Left ventricle myocardium superior (tissue), 1 donor: ENCODE measurements around the gene RBM19. TPM values are rescaled to one million over a fixed set of nuclear protein-coding genes. Genes with fewer than 3 reads are reported as not detected.

Experiments used
- ATAC-seq: fragments of 200-7000 bp; cut with Tn5 transposase; one replicate; pipeline ENCODE4 v1.9.1; 2020; ENCODE audit warnings: mild to moderate bottlenecking, moderate library complexity
- DNase-seq: peaks from one replicate; pipeline ENCODE4 v3.0.0-alpha.2; 2020
- intact Hi-C: fragments of 100-400 bp; cut with micrococcal nuclease; formaldehyde crosslinking; loops from one replicate; pipeline ENCODE4 v1.11.0; 2022
- total RNA-seq: library from RNA; stranded (reverse); fragmentation: NEBNext Ultra II Directional; extraction: Animal tissue kit (Norgen Biotek cat#: 25700); gene quantifications from one replicate; pipeline ENCODE4 v1.2.1, GENCODE V29; 2021
- donor health status: DM: no; HTN: yes; CAD: no; lungs with severe emphysema.

The RBM19 gene
- total RNA-seq, 1 donor from 2014 or later = 19.8 TPM

- intact Hi-C loops = no loop called here
- no peak for DNase-seq
- ATAC-seq = no peak
Observed at GRCh38 chr12:113938471-113938870, 27.7 kb downstream of the RBM19 start.

DNA sequence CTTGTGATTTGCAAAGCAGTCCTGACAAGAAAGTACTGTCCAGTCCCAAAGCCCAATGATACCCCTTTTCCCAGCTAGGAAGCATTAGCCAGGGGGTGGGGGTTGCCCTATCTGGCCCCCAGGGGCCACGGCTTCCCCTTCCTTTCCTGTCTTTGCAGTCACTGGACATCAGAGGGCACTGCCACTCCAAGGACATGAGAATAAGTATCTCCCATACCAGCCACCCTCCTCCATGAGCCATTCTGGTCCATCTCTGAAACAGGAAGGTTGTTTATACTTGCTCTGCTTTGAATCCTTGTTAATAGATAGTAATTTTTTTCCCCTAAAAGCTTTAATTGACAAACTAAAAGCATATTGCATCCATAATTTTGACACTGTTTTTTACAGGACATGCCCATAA, 29.7 kb downstream of the RBM19 start:
- ATAC-seq = no peak
- intact Hi-C loops = no loop called here
- no peak for DNase-seq

DNA sequence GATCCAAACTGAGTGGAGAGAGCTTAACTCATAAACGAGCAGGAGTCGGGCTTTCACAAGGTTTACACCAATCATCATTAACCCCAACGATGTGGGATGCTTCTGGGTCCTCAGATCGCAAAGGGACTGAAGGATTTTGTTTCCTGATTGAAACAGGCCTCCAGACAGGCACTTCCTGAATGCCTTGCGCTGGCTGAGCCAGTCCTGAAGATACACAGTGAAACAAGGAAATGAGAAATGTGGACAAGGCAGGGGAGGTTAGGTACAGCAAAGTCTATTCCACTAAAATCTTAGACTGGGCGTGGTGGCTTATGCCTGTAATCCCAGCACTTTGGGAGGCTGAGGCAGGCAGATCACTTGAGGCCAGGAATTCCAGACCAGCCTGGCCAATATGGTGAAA, 30.7 kb downstream of the RBM19 start:
- ATAC-seq (no peak), DNase-seq (no peak)
- intact Hi-C loops = no loop called here

DNA sequence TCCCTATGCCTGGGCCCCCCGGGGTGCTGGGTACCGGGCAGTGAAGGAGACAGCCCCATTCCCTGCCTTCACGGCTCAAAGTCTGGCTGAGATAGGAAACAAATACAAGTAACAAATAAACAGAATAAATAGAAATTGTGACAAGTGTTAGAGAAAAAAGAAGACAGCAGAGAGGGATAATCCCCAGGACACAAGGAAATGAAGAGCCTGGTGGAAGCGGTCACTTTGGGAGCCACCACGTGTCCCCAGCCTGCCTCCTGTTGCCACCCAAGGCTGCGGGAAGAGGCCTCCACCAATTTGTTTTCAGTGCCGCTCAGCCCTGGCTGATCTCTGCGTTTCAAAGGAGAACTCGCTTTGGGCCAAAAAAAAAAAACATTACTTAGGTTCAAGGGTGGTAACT, 31.2 kb downstream of the RBM19 start:
- no peak for DNase-seq
- no peak for ATAC-seq
- intact Hi-C loops = no loop called here

DNA sequence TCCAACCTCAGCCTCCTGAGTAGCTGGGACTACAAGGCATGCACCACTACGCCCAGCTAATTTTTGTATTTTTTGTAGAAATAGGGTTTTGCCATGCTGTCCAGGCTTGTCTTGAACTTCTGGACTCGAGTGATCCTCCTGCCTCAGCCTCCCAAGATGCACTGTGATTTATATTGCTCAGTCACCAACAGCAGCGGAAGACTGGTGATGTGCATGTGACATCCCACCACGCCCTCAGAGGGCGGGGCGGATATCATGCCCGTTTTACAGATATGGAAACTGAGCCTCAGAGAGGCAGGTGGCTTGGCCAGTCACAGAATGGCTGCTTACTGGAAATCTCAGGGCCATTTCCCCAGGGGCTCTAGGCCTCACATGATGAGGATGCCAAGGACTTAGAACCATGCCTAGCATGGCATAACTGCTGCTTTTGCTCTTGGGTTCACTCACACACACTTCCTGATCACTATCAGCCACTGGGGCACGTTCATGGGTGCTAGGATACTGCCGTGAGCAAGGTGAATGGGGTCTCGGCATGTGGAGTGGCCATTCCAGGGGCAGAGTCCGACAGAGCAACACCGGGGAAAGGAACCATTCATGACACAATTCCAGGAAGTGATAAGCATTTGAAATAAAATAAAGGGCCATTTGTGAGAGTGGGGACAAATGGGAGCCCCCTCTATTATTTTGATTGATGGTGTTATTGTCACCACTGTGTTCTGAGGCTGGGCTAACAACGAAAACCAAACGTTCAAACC, 31.9 kb downstream of the RBM19 start:
- no peak for ATAC-seq
- no peak for DNase-seq
- intact Hi-C loops = no loop called here

DNA sequence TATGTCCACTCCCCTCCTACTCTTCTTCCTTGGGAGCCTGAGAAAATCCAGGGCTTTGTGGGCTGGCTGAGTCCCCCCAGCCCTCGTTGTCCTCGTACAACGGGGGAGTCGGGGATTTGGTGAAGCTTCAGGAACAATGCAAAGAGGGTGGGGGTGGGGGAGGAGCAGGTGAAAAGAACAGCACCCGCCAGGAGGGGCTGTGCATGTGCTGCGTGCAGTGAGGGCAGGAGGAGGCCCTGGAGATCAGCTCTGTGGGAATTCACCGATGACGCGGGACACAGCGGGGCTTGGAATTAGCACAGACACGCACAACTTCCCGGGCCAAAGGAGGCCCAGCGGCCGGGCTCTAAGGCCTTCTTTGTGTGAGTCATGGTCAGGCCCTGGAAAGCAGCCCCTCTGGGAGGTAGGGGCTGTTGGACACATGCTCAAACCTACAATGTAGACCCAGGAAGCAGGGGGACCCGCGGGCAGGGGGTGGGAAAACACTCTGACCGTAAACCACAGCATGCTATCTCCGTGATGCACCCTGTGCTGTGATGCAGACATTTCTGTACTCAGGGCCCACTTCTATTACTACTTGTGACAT, 32.8 kb downstream of the RBM19 start:
- intact Hi-C loops = no loop called here
- peak; percentile 45 for DNase-seq
- ATAC-seq = peak; percentile 58

DNA sequence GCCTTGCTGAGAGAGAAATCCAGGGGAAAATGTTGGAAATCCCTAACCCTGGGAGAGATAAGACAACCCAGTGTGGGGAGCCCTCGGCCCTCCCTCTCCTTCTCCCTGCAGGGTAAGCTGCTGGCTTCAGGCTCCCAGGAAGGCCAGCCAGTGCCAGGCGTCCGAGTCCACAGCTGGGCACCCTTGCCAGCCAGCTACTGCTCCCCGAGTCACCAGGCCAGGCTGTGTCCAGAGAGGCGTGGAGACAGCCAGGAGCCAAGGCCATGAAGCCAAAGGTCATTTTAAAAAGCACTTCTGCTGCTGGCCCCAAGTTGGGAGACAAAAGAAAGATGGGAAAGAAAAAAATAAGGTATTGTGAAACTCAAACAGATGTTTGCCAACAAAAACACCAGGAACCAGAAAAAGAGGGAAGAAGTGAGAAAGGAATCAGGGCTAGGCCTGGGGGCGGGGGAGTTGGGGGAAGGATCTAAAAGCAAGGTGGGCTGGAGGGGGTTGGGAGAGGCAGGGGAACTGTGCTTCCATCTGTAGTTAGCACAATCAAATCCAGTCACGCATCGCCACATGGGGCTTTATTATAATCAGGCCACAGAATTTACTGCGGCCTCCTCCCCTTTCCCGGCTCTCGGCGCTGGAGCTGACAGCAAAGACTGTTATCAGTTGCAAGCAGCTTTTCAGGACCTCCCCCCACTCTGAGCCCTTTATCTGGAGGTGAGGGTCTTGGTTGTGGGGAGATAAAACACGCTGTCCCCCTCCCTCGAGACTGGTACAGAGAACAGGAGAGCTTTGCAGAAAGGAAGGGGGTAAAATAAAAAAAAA, 33.5 kb downstream of the RBM19 start:
- peak; percentile 40 for DNase-seq
- ATAC-seq = peak; percentile 40

DNA sequence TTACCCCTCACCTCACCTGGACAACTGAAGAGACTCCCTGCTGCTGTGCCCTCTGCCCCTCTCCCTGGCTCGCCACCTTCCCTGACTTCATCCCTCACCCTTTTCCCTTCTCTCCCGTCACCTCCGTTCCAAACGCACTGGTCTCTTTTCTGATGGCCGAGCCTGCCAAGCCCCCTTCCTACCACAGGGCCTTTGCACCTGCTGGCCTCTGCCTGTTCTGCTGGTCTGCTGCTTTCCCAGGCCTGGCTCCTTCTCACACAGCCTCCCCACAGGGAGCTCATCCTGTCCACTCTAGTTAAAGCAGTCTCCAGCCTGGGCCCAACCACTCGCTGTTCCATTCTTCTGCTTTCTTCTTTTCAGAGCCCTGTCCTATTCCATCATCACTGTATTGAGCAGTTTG, 34.6 kb downstream of the RBM19 start:
- no peak for ATAC-seq
- intact Hi-C loops = no loop called here
- no peak for DNase-seq

More for the DNA sequence above, 33.5 kb downstream of the RBM19 start:
- intact Hi-C loops = no loop called here

DNA sequence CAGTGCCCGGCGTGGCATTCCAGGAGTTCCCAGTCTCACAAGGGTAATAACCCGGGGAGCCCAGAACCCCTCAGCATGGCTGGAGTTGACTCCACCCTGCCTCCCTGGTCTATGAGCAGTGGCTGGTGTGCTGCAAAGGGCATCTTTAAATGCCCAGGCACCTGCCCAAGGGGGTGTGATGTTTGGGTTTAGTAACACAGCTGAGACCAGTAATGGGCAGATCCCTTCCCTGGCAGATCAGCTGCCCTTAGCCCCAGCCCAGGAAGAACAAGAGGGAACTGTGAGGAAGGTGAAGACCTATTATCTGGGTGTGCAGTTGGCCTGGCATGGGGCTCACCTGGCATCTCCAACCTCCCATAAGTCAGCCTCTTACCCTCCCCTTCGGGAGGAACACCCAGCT, 35.9 kb downstream of the RBM19 start:
- intact Hi-C loops = no loop called here
- ATAC-seq (no peak), DNase-seq (no peak)

GRCh38 chr12:113929312-113929989, 36.7 kb downstream of the RBM19 start:
- intact Hi-C loops = no loop called here
- DNase-seq (no peak), ATAC-seq (no peak)

GRCh38 chr12:113926788-113927187, 39.3 kb downstream of the RBM19 start:
- no peak for DNase-seq
- intact Hi-C loops = no loop called here
- ATAC-seq = no peak

DNA sequence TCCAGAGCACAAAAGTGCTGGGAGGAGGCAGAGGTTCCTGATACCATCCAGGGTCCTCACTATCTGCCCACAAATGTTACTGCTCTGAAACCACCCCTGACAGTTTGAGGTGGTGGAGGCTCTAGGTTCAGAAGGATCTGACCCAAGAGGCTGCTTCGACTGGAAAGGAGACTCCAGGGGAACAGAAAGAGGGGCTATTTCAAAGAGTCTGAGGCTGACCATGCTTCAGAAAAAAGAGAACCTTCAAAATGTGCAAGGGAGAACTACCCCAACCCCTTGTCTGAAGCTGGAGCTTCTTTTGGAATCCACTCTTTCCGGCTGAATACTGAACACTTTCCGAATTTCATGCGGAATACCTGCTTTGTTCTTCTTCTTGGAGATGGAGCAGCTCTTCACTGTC, 41.8 kb downstream of the RBM19 start:
- ATAC-seq = no peak
- DNase-seq = no peak
- intact Hi-C loops = no loop called here

DNA sequence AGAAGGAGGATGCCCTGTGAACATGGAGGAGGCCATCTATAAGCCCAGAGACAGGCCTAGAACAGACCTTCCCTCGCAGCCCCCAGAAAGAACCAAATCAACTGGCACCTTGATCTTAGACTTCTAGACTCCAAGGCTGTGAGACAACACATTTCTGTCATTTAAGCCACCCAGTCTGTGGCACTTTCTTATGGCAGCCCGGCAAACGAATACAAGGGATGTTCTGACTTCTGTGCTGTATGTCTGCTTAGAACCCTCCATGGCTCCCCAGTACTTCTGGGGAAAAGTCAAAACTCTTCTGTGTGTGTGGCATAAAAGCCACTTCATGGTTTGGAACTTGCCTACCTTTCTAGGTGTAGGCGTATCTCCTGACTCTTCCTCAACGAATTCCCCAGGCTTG, 42.9 kb downstream of the RBM19 start:
- no peak for DNase-seq
- intact Hi-C loops = no loop called here
- ATAC-seq = no peak

DNA sequence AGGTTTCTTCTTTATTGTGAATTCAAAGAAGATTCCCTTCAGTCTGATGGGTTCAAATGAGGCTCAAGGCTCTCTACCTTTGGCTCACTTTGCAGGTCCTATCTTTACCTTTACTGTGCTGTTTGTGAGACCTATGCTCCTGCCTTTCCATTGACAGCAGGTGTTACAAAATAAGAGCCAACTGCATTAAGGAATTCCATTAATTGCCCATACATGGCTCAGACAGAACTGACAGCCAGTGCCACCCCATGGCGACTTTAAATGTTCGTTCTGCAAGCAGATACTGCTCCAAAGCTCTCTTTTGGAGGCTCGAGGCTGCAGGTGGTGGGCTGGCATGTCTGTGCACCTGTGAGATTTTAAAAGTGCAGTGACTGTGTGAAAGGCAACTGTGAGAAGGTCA, 44.7 kb downstream of the RBM19 start:
- DNase-seq (no peak), ATAC-seq (no peak)
- intact Hi-C loops = no loop called here

DNA sequence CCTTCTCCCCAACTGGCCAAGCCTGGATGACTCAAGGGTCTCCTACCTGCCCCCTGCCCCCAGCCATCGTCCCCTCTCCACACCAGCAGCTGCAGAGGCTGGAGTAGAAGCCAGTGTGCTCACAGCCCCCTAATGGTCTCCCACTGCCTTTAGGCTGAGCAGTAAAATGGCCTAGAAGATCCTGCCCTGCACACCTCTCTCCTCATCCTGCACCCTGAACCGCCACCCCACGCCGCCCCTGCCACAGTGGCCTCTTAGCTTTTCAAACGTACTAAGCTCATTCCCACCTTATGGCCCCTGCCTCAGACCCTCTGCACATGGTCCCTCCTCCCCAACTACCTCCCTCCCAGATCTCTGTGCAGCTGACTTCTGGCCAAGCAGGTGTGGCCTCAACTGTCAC, 46.3 kb downstream of the RBM19 start:
- intact Hi-C loops = no loop called here
- no peak for DNase-seq
- ATAC-seq = no peak

DNA sequence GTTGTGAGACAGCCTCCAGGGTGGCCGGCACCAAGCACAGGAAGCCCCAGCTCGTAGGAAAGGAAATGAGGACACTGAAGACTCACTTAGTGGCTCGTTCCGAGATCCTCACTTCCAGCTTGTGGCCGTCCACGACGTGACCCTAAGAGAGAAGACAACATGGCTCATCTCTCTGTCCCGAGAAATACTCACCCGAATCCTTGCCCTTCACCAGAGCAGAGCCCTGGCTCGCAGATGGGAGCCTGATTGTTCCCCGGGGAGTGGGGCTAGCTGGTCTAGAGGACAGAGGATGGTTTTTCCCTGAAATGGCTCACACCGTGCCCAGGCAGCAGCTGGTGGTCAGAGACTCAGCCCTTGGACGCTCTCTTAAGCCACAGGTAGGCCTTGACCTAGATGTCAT, 47.8 kb downstream of the RBM19 start:
- intact Hi-C loops = no loop called here

DNA sequence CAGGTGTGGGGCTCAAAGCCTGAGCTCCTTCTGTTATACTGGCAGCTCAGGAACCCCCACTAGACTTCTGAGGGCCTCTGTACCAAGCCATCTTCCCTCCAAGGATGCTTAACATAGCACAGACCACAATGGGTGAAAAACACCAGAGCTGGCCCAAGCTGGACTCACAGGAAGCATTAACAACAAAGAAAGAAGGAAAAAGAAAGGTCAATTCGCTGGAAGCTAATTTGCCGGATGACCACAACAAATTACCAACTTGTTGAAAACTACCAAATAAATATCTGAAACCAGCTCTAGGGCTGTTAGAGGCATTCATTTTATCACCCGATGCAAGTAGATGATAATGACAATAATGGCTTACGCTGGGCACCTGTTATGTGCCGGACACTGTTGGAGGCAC, 48.7 kb downstream of the RBM19 start:
- intact Hi-C loops = no loop called here
- DNase-seq = no peak
- ATAC-seq = no peak

More for the DNA sequence above, 47.8 kb downstream of the RBM19 start:
- DNase-seq (no peak), ATAC-seq (no peak)

DNA sequence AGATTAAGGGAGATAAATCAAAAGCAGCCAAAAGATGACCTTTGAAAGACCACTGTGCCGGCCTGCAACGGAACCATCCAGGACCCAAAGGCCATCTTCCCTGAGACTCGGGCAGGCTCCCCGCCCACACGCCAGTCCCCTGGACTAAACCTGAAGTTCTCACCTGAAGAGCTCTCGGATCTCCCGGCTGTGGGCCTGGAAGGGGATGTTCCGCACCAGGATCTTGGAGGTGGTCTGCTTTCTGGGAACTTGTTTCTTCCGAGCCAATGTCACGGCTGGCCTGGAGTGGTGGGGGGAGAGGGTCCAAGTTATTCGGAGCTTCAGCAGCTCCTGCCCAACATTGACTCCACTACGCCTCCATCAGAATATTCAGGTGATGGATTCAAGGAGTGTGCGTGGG, 51.3 kb downstream of the RBM19 start:
- DNase-seq = no peak
- no peak for ATAC-seq
- intact Hi-C loops = loop anchor here (5.0 kb wide), 1 partner anchor 453 kb away; no protein-coding TSS in a partner anchor

DNA sequence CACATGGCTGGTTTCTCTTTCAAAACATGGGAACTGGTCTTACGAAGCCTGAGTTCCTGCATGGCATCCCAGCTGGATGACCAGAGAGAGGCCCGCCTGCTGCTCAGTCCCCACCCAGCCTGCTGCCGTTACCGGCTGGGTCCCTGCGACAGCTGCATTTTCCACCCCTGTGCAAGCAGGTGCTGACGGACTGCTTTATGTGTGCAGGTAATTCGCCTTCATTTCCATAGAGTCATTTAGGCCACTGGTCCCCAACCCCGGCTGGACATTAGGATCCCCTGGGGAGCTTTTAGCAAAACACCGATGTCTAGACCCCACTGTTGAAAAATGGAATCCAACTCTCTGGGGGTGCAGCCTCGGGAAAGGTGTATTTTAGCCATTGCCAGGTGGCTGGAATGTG, 51.9 kb downstream of the RBM19 start:
- intact Hi-C loops = loop anchor here (5.0 kb wide), 1 partner anchor 452 kb away; no protein-coding TSS in a partner anchor
- ATAC-seq = no peak
- DNase-seq = no peak
